CD4-positive, alpha-beta T cell treated with Interleukin-6 at 100 ng/mL for 8 hours (primary cell): ENCODE data around the gene APOL2.
A peak's percentile ranks its signal among the peaks of the same experiment; 100 is the strongest.
"Not testable (repeated sequence)": the region's sequence is repeated elsewhere in the genome, so short reads cannot be mapped to it uniquely, and the experiment has no call there.

Source experiments
- DNase-seq: peaks from one replicate; pipeline ENCODE4 v3.0.0-alpha.2; 2020; ENCODE audit warnings: mixed read lengths, low spot score

The APOL2 gene

GRCh38 chr22:36263216-36263673 is 23.9 kb upstream of the APOL2 start:
- not testable (repeated sequence) for DNase-seq

DNA sequence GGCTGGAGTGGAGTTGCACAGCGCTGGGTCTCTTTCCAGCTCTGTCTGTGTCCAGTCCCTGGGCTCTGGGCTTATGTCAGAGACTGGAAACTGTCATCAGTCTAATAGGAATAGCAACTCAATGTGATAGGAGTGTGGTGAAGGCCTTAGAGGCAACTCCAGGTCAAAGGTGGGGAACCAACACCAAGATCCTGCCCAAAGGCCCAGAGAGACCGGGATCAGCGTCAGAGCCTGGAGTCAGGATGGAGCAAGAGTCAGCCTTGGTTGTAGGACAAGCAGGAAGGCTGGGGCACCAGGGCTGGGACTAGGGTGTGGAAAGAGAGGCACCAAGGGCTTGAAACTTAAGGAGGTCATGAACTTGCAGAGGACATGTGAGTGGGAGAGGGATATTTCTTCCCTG is 23.0 kb upstream of the APOL2 start:
- DNase-seq = not testable (repeated sequence)

DNA sequence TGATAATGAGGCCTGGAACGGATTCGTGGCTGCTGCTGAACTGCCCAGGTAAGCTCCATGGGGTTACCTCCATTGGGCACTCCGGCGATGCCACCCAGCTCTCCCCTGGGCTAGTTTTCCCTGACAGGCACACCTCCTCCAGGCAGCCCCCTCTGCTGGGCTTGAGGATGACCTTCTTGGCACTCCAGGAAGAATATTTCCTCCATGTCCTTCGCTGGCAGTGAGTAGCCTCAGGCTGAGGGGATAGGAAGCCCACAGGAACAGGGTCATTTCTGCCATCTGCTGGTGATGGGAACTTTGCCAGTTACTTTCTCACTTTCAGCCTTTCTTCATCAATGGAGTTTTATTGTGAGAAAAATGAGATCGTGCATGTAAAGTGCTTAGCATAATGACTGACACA is 22.3 kb upstream of the APOL2 start:
- not testable (repeated sequence) for DNase-seq

- DNase-seq = no peak
These were observed 20.4 kb upstream of the APOL2 start for GRCh38 chr22:36259615-36260300.

- DNase-seq = no peak
These were observed 19.6 kb upstream of the APOL2 start for GRCh38 chr22:36258701-36259614.

- DNase-seq = no peak
These were observed 18.8 kb upstream of the APOL2 start for GRCh38 chr22:36257948-36258670.

GRCh38 chr22:36257308-36257707 is 18.0 kb upstream of the APOL2 start:
- DNase-seq = no peak

DNA sequence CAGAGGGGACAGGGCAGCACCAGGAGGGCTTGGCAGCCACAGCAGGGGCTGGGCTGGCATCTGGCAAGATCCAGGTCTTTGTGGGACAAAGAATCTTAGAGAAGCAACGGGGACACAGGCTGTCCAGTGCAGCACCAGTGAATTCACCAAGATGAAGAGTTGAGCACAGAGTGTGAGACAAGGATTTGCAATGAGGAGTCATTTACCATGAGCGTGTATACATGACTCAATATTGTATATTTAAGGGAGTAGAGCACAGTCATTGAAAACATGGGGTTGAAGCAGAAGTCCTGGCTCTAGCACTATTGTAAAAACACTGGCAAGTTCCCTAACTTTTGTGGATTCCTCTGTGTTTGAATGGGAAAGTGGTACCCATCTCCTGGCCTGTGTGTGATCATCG is 17.2 kb upstream of the APOL2 start:
- no peak for DNase-seq

GRCh38 chr22:36255572-36255971 is 16.2 kb upstream of the APOL2 start:
- not testable (repeated sequence) for DNase-seq

- DNase-seq = no peak
These were observed 14.5 kb upstream of the APOL2 start for GRCh38 chr22:36253523-36254490.

DNA sequence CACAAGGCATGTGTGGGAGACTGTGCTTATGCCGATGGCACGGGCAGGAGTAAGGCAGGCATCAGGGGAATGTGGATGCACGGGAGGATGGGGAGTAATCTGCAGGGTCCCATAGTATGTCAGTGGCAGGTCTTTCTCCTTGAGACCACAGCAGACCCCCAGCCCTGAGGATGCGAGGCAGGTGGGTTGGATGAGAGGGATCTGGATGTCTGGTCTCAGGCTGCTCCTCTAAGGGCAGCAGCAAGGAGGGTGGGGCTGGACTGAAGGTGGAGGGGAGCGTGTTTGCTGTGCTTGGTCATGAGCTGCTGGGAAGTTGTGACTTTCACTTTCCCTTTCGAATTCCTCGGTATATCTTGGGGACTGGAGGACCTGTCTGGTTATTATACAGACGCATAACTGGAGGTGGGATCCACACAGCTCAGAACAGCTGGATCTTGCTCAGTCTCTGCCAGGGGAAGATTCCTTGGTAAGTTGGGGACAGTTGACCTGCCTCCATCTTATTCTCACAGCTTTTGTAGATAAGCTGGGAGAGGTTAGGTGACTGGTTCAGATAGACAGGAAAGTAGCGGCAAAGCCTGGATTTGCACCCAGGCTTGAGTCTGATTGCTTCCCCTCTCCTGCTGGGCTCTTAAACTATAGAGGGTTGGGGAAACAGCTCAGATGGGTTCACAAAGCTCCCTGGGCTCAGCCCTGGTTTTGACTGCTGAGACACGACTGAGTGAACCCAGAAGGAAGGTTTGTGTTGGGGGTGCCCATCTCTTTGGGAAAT is 13.6 kb upstream of the APOL2 start, which contains the start of gene APOL1:
Gene APOL1, plus strand, starts transcription at position 380 of the 769 bp plus-strand sequence. CDS start 1,823 bp downstream, outside the sequence.
- peak; percentile 64 for DNase-seq

DNA sequence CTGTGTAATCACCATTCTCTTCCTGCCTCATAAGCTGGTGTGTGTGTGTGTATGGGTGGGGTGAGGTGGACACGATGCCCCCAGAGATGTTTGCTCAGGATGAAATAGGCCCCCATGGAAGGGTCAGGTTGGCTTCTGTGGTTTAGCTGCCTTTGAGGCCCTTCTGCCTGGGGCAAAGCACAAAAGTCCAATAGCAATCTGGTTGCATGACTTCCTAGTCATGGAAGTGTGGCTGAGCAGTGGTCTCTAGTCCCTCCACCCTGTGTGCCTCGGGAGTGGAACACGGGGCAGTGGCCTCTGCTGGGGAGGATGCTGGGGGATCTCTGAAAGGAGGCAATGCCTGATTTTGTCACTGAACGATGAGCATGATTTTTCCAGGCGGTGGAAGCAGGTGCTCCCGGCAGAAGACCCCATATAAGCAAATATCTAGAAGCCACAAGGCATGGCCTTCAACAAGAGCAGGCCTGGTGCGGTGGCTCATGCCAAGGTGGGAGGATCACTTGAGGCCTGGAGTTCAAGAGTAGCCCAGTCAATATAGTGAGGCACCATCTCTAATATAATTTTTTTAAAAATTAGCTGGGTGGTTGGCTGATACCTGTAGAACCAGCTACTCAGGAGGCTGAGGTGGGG is 12.8 kb upstream of the APOL2 start:
- not testable (repeated sequence) for DNase-seq

GRCh38 chr22:36250292-36250960 is 11.1 kb upstream of the APOL2 start:
- not testable (repeated sequence) for DNase-seq

DNA sequence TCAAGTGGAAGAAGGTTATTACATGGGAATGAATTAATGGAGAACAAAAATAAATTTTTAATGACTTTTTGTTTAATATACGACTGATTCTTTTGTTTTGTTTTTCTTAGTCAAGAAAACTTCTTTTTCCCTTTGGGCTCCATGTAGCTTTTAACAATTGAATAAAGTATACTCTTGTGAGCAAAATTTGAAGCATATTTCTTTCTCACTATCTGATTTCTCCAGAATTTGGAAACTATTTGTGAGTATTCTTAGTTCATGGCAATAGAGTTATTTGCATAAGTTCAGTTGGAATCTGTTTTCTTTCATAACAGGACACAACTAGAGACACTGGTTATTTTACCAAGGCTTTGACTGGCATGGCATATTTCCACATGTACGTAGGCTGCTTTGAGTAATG is 9.8 kb upstream of the APOL2 start:
- DNase-seq = no peak

- DNase-seq = no peak
These were observed 8.6 kb upstream of the APOL2 start for GRCh38 chr22:36247955-36248354.

- DNase-seq = no peak
These were observed 7.4 kb upstream of the APOL2 start for GRCh38 chr22:36246718-36247117.

- DNase-seq = no peak
These were observed 6.6 kb upstream of the APOL2 start for GRCh38 chr22:36245805-36246356.

- DNase-seq = no peak
These were observed 5.4 kb upstream of the APOL2 start for GRCh38 chr22:36244522-36245391.
